ENCODE data around the gene PITHD1.

GRCh38 chr1:23759277-23759676 lies 18.9 kb upstream of the PITHD1 start:
- no peak for TF ChIP-seq CTCF (IDR thresholded peaks at IDR 0.05; ENCODE audit: low read depth, low read length, poor library complexity, severe bottlenecking)
- no peak for TF ChIP-seq EZH2phosphoT487 (IDR thresholded peaks at IDR 0.05; ENCODE audit: borderline replicate concordance, low read length)
